Mesothelial cell of epicardium (in vitro differentiated cells): ENCODE measurements around the gene FXYD1. TPM values are rescaled to one million over a fixed set of nuclear protein-coding genes. Genes with fewer than 3 reads are reported as not detected.
"Not testable (repeated sequence)": the region's sequence is repeated elsewhere in the genome, so short reads cannot be mapped to it uniquely, and the experiment has no call there.

Source experiments
- DNase-seq, 2 experiments: peaks; one replicate each; pipeline ENCODE4 v3.0.0; 2021; ENCODE audit warnings: low spot score in 2 of 2; ENCODE audit not compliant: unreplicated experiment in 2 of 2
- H3K27ac Mint-ChIP-seq: 2 replicates; pipeline ENCODE4 v1.8.0; 2021; ENCODE audit warnings: mixed read lengths
- H3K27me3 Mint-ChIP-seq: 2 replicates; pipeline ENCODE4 v1.8.0; 2021; ENCODE audit warnings: low read depth, mixed read lengths
- H3K36me3 Mint-ChIP-seq: 2 replicates; pipeline ENCODE4 v1.8.0; 2021; ENCODE audit warnings: mixed read lengths
- H3K4me1 Mint-ChIP-seq: 2 replicates; pipeline ENCODE4 v1.8.0; 2021; ENCODE audit warnings: mixed read lengths
- H3K4me3 Mint-ChIP-seq: 2 replicates; pipeline ENCODE4 v1.8.0; 2021; ENCODE audit warnings: mild to moderate bottlenecking, moderate library complexity, mixed read lengths
- H3K9me3 Mint-ChIP-seq: 2 replicates; pipeline ENCODE4 v1.8.0; 2021; ENCODE audit warnings: mixed read lengths
- total RNA-seq: library from RNA; stranded (reverse); gene quantifications from 3 replicates; pipeline ENCODE4 v1.2.1, GENCODE V29; 2021
- TF ChIP-seq, protein P1 (sequence below): fragments of 200-600 bp; sonication (generic); IDR thresholded peaks from one replicate; pipeline ENCODE4 v1.5.0; 2021; ENCODE audit warnings: antibody characterized with exemption; ENCODE audit not compliant: unreplicated experiment

The FXYD1 gene
- total RNA-seq, 1 donor from 2014 or later, result 3.6 TPM

DNA sequence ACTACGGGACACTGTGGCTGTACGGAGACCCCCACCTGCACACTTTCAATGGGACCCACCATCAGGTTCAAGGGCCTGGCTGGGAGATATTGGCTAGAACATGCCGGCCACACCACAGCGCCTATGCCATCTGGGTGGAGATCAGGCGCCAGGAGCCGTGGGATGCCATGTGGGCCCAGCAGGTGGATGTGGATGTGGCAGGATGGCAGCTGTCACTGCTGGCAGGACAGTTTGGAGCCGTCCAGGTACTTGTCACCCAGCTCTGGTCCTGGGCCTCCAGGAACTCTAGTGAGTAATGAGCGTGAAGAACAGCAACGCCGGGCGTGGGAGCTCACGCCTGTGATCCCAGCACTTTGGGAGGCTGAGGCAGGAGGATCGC, 38.7 kb upstream of the FXYD1 start:
- H3K27ac Mint-ChIP-seq, result no peak overlapping the region

DNA sequence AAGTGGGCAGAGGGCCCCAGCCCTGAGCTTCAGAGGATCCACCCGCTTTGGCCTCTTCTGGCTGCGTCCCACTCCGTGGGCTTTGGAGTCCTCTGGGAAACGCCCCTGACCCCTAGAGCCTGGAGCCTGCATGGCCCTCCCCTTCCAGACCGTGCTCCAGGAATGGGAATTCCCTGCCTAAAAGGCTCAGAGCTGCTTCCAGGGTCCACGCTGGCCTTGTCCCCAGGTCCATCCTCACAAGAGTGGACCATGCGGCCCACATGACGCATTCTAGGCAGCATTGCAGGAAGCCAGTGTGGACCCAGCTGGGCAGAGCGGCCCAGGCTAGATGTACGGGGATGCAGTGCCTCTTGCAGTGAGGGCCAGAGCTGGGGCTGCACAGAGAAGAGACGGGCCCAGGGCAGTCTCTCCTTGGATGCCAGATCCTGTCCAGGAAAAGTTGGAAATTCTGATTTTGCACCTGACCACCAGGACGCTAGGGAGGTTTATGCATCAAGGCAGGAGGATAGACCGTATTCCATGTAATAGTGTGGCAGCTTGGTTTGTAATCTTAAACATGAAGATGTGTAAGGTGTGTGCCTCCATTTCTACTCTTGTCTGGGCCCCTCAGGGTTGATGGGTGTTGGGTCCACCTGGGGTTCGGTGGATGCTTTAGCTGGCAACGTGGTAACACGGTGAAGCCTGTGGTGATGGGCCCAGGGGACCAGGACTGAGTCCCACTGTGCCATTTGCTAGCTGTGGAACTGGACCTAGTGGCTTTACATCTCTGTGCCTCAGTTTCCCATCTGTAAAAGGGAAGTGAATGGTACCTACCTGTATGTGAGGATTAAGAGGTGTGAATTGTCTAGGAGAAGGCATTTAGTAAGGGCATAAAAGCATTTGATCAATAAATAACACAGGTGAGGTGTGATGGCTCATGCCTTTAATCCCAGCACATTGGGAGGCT, 37.8 kb upstream of the FXYD1 start:
- no peaks in the 10 kb centered on the region for H3K9me3 Mint-ChIP-seq
- no peaks in the 10 kb centered on the region for H3K36me3 Mint-ChIP-seq
- no peaks in the 10 kb centered on the region for H3K27me3 Mint-ChIP-seq
- H3K27ac Mint-ChIP-seq, result no peak overlapping the region
- no peak overlapping the region for H3K4me3 Mint-ChIP-seq
- DNase-seq, result no peak
- TF ChIP-seq, protein P1, sequence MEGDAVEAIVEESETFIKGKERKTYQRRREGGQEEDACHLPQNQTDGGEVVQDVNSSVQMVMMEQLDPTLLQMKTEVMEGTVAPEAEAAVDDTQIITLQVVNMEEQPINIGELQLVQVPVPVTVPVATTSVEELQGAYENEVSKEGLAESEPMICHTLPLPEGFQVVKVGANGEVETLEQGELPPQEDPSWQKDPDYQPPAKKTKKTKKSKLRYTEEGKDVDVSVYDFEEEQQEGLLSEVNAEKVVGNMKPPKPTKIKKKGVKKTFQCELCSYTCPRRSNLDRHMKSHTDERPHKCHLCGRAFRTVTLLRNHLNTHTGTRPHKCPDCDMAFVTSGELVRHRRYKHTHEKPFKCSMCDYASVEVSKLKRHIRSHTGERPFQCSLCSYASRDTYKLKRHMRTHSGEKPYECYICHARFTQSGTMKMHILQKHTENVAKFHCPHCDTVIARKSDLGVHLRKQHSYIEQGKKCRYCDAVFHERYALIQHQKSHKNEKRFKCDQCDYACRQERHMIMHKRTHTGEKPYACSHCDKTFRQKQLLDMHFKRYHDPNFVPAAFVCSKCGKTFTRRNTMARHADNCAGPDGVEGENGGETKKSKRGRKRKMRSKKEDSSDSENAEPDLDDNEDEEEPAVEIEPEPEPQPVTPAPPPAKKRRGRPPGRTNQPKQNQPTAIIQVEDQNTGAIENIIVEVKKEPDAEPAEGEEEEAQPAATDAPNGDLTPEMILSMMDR, result no peak
- peaks cover 5% of the 10 kb centered on the region for H3K4me1 Mint-ChIP-seq

More for the DNA sequence above, 38.7 kb upstream of the FXYD1 start:
- no peaks in the 10 kb centered on the region for H3K36me3 Mint-ChIP-seq
- TF ChIP-seq, protein P1, result no peak
- H3K4me1 Mint-ChIP-seq, result peaks cover 7% of the 10 kb centered on the region
- H3K4me3 Mint-ChIP-seq, result no peak overlapping the region
- no peaks in the 10 kb centered on the region for H3K27me3 Mint-ChIP-seq
- DNase-seq, result no peak
- H3K9me3 Mint-ChIP-seq, result no peaks in the 10 kb centered on the region

DNA sequence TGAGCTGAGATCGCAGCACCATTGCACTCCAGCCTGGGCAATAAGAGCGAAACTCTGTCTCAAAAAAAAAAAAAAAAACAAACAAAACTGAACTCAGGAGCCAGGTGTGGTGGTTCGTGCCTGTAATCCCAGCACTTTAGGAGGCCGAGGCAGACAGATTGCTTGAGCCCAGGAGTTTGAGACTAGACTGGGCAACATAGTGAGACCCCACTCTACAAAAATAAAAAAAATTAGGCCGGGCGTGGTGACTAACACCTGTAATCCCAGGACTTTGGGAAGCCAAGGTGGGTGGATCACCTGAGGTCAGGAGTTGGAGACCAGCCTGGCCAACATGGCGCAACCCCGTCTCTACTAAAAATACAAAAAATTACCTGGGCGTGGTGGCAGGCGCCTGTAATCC, 36.7 kb upstream of the FXYD1 start:
- H3K4me3 Mint-ChIP-seq, H3K36me3 Mint-ChIP-seq, H3K4me1 Mint-ChIP-seq, H3K27ac Mint-ChIP-seq, H3K9me3 Mint-ChIP-seq, DNase-seq, H3K27me3 Mint-ChIP-seq: not testable (repeated sequence)

DNA sequence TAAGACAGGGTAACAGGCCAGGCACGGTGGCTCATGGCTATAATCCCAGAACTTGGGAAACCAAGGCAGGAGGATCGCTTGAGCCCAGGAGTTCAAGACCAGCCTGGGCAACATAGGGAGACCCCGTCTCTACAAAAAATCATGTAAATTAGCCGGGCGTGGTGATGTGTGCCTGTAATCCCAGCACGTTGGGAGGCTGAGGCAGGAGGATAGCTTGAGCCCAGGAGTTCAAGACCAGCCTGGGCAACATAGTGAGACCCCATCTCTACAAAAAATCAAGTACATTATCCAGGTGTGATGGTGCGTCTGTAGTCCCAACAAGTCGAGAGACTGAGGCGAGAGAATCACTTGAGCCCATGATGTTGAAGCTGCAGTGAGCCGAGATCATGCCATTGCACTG, 35.0 kb upstream of the FXYD1 start:
- H3K36me3 Mint-ChIP-seq, H3K27ac Mint-ChIP-seq: not testable (repeated sequence)

DNA sequence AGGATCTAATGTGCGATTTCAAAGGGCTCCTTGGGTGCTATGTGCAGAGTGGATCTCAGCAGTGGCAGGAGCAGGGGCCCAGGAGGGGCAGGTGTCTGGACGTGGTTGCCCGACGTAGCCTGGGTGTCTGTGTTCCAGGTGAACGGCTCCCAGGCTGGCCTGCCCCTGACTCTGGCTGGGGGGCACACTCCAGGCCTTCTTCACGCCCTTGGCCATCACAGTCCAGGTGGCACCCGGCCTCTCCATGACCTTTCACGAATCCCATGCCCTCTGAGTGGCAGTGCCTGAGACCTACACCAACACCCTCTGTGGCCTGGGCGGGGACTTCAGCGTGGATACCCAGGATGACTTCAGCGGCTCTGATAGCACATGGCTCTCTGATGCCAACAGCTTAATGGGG, 34.3 kb upstream of the FXYD1 start:
- Mint-ChIP-seq H3K27me3 (no peaks in the 10 kb centered on the region), H3K27ac (no peak overlapping the region), H3K4me3 (no peak overlapping the region), H3K36me3 (no peaks in the 10 kb centered on the region), H3K9me3 (no peaks in the 10 kb centered on the region), H3K4me1 (no peaks in the 10 kb centered on the region)
- TF ChIP-seq, protein P1, result no peak
- DNase-seq, result no peak

More for the DNA sequence above, 35.0 kb upstream of the FXYD1 start:
- not testable (repeated sequence) for H3K27me3 Mint-ChIP-seq, H3K4me1 Mint-ChIP-seq, DNase-seq, H3K4me3 Mint-ChIP-seq, H3K9me3 Mint-ChIP-seq

DNA sequence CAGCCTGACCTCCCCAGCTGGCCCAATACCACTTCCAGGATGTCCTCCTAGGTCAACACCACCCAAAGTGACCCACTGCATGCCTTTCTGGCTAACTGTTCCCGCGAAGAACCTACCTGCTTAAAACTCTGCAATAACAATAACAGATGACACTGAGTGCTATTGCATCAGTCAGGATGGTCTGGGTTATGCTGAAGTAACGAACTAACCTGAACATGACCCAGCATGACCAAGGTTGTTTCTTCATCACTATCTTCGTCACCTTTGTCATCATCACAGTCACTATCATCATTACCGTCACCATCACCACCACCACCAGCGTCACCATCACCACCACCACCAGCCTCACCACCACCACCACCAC, 33.6 kb upstream of the FXYD1 start:
- Mint-ChIP-seq H3K36me3 (no peaks in the 10 kb centered on the region), H3K27me3 (no peaks in the 10 kb centered on the region), H3K9me3 (no peaks in the 10 kb centered on the region), H3K4me3 (no peak overlapping the region), H3K27ac (no peak overlapping the region), H3K4me1 (no peaks in the 10 kb centered on the region)
- TF ChIP-seq, protein P1, result no peak
- no peak for DNase-seq
